ENCODE data around the gene TNNI3. TPM values are rescaled to one million over a fixed set of nuclear protein-coding genes. Genes with fewer than 3 reads are reported as not detected.

TNNI3 gene
- total RNA-seq, 1 donor from 2014 or later, result not detected

DNA sequence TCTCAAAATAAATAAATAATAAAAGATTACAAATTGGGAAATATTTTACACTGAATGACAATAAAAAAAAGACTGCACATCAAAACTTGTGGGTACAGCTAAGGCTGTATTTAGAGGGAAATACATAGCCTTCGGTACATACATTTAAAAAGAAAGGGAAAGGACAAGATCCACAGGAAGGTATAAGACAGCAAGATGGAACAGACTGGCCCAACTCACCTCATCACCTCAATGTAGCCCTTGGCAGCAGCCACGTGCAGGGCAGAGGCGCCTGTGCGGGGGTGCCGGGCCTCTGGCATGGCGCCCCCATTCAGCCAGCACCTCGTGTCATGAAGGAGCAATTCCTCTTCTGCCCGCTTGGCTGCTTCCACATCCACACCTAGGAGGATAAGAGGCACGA, 54.3 kb downstream of the TNNI3 start:
- Mint-ChIP-seq H3K36me3 (ENCODE audit: low read depth) (peaks cover 24% of the 10 kb centered on the region), H3K27ac (ENCODE audit: unreplicated experiment) (no peak overlapping the region), H3K4me3 (ENCODE audit: unreplicated experiment) (no peak overlapping the region), H3K4me1 (ENCODE audit: low read depth) (no peaks in the 10 kb centered on the region), H3K27me3 (ENCODE audit: low read depth) (no peaks in the 10 kb centered on the region), H3K9me3 (ENCODE audit: low read depth) (no peaks in the 10 kb centered on the region)
- TF ChIP-seq, protein P1, sequence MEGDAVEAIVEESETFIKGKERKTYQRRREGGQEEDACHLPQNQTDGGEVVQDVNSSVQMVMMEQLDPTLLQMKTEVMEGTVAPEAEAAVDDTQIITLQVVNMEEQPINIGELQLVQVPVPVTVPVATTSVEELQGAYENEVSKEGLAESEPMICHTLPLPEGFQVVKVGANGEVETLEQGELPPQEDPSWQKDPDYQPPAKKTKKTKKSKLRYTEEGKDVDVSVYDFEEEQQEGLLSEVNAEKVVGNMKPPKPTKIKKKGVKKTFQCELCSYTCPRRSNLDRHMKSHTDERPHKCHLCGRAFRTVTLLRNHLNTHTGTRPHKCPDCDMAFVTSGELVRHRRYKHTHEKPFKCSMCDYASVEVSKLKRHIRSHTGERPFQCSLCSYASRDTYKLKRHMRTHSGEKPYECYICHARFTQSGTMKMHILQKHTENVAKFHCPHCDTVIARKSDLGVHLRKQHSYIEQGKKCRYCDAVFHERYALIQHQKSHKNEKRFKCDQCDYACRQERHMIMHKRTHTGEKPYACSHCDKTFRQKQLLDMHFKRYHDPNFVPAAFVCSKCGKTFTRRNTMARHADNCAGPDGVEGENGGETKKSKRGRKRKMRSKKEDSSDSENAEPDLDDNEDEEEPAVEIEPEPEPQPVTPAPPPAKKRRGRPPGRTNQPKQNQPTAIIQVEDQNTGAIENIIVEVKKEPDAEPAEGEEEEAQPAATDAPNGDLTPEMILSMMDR (IDR thresholded peaks at IDR 0.05), result no peak
- peak; percentile 60 for DNase-seq (ENCODE audit: low spot score)

Small RNA genes within 50 kb of the gene (microRNA-seq; reads per million reads assigned to microRNA genes)
- gene MIR7975 (ENCODE audit: borderline number of aligned reads), result not detected

Other genes starting within 250 kb of the TNNI3 start
- gene NLRP7, start 210.2 kb downstream of the TNNI3 start, total RNA-seq, result not detected in 3 replicates
- 19.1 to 21.7 TPM (median 21.1 TPM) in 3 replicates for gene NLRP2, start 191.4 kb downstream of the TNNI3 start, total RNA-seq
- 0.51 TPM in 1 of 3 replicates, not detected in the others for gene GP6, start 119.5 kb downstream of the TNNI3 start, total RNA-seq
- 9.7 to 13.7 TPM (median 11.1 TPM) in 3 replicates for gene RDH13, start 94.6 kb downstream of the TNNI3 start, total RNA-seq
- gene EPS8L1, start 81.9 kb downstream of the TNNI3 start, total RNA-seq, result 4.1 to 7.9 TPM (median 6.8 TPM) in 3 replicates
- 86.1 to 111 TPM (median 103 TPM) in 3 replicates for gene PPP1R12C, start 40.1 kb downstream of the TNNI3 start, total RNA-seq
- 0.62 TPM in 1 of 3 replicates, not detected in the others for gene TNNT1, start 8.5 kb downstream of the TNNI3 start, total RNA-seq
- 0.90 to 2.2 TPM (median 1.3 TPM) in 3 replicates for gene DNAAF3, start 8.9 kb upstream of the TNNI3 start, total RNA-seq
- 0.80 TPM in 1 of 3 replicates, not detected in the others for gene SYT5, start 22.6 kb upstream of the TNNI3 start, total RNA-seq
- 0.42 to 0.54 TPM in 2 of 3 replicates, not detected in the other for gene PTPRH, start 51.8 kb upstream of the TNNI3 start, total RNA-seq
- 1.4 to 1.5 TPM (median 1.4 TPM) in 3 replicates for gene TMEM86B, start 71.0 kb upstream of the TNNI3 start, total RNA-seq
- 47.6 to 58.4 TPM (median 49.9 TPM) in 3 replicates for gene PPP6R1, start 101.3 kb upstream of the TNNI3 start, total RNA-seq
- 22.7 to 30.3 TPM (median 24.2 TPM) in 3 replicates for gene HSPBP1, start 122.4 kb upstream of the TNNI3 start, total RNA-seq
- 14.0 to 15.9 TPM (median 15.3 TPM) in 3 replicates for gene BRSK1, start 126.3 kb upstream of the TNNI3 start, total RNA-seq
- gene TMEM150B, start 167.6 kb upstream of the TNNI3 start, total RNA-seq, result not detected in 3 replicates
- gene KMT5C, start 182.1 kb upstream of the TNNI3 start, total RNA-seq, result 9.5 to 14.6 TPM (median 9.7 TPM) in 3 replicates
- 0.17 to 0.23 TPM in 2 of 3 replicates, not detected in the other for gene COX6B2, start 197.0 kb upstream of the TNNI3 start, total RNA-seq
- not detected in 3 replicates for gene GARIN5B, start 205.5 kb upstream of the TNNI3 start, total RNA-seq
- gene IL11, start 212.7 kb upstream of the TNNI3 start, total RNA-seq, result 2.8 to 3.7 TPM (median 3.1 TPM) in 3 replicates
- gene TMEM190, start 219.1 kb upstream of the TNNI3 start, total RNA-seq, result 0.52 to 1.0 TPM in 2 of 3 replicates, not detected in the other
- 0.59 to 1.0 TPM (median 0.85 TPM) in 3 replicates for gene TMEM238, start 226.6 kb upstream of the TNNI3 start, total RNA-seq
- gene RPL28, start 228.2 kb upstream of the TNNI3 start, total RNA-seq, result 1,343 to 1,376 TPM (median 1,346 TPM) in 3 replicates

Data from chondrocyte (in vitro differentiated cells).